ENCODE measurements around the gene TBXA2R.
"Not testable (repeated sequence)": the region's sequence is repeated elsewhere in the genome, so short reads cannot be mapped to it uniquely, and the experiment has no call there.

TBXA2R gene

GRCh38 chr19:3604227-3604986 lies 2.3 kb downstream of the TBXA2R start:
- DNase-seq, result no peak

DNA sequence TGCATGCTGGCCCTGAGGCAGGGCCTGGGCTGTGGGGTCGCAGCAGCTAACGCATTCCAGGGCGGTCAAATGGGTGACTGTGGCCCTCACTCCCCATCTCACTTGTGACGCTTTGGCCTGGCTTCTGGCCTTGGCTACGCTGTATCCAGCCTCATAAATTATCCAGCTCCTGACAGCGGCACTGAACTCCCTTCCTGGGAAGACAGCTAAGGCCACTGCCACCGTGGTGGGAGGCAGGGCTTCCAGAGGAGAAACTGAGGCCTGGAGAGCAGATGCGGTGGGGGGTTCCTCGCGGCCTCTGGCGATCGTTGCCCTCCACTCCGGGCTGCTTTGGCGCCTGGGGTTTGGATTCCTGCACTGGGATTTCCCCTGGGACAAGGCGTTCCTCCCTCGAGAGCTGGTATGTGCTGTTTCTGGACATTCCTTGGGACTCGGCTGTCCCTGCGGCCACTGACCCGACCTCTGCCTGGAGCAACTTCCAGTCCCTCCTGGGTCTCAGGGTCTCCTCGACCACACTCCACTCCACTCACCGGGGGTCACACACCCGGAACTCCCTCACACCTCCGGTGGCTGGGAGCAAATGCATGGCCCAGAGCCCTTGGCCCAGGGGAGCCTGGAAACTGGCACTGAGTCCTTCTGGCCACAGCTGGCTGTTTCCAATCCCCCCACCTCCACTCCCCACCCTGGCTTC lies 3.4 kb downstream of the TBXA2R start:
- no peak for DNase-seq

- no peak for DNase-seq
Measured at GRCh38 chr19:3601021-3601420, 5.7 kb downstream of the TBXA2R start.

- DNase-seq, result no peak
Measured at GRCh38 chr19:3599776-3600187, 6.9 kb downstream of the TBXA2R start.

- no peak for DNase-seq
Measured at GRCh38 chr19:3595521-3596061, 11.1 kb downstream of the TBXA2R start.

DNA sequence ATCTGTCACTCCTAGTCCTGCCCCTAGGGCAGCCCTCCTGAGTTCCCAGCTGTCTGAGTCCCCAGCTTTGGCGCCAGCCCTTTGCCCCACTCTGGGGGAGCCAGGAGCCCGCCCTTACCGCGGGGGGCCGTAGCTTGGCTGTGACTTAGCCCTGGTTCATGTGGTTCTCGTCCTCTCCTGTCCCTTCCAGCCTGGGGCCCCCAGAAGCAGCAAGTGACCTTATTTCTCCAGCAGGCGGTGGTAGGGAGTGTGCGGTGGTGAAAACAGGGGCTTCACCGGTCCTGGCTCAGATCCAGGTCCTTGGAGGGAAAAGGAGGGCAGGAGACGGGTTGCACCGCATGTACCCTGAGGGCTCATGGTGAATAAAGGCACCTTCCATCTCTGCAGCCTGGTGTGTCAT lies 13.5 kb downstream of the TBXA2R start:
- DNase-seq, result no peak

GRCh38 chr19:3591876-3592613 lies 14.6 kb downstream of the TBXA2R start:
- DNase-seq, result no peak

- DNase-seq, result no peak
Measured at GRCh38 chr19:3590991-3591659, 15.6 kb downstream of the TBXA2R start.

DNA sequence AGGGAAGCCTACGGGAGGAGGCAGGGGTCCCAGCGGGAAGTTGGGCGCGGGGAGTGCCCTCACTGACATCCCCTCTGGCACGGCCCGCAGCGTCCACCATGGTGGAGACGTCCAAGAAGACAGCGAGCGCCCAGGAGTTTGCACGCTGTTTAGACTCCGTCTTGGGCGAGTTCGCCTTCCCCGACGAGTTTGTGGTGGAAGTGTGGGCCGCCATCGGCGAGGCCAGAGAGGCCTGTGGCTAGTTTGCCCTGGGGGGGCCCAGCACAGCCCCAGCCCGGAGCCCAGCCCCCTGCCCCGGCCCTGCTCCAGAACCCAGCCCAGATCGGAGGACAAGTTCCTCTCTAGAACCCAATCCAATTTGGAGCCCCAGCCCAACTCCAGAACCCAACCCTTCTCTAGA lies 16.7 kb downstream of the TBXA2R start:
- DNase-seq, result no peak

DNA sequence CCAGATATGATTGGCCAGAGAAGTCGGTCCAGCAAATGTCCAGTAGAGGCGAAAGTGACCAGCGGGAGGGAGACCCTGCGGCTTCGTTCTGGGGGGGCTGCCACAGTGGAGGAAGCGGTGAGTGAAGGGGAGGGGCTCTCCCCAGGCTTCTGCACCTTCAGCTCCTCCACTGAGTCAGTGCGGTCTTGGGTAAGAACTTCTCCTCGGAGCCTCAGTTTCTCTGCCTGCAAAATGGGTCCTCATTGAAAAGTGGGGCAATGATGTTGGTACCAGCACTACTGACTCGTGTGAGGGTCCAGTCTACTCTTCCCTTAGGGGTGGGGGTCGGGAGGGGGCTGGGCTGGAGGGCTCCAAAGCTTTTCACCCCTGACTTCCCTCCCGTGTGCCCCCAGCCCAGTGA lies 17.2 kb downstream of the TBXA2R start:
- DNase-seq, result no peak

DNA sequence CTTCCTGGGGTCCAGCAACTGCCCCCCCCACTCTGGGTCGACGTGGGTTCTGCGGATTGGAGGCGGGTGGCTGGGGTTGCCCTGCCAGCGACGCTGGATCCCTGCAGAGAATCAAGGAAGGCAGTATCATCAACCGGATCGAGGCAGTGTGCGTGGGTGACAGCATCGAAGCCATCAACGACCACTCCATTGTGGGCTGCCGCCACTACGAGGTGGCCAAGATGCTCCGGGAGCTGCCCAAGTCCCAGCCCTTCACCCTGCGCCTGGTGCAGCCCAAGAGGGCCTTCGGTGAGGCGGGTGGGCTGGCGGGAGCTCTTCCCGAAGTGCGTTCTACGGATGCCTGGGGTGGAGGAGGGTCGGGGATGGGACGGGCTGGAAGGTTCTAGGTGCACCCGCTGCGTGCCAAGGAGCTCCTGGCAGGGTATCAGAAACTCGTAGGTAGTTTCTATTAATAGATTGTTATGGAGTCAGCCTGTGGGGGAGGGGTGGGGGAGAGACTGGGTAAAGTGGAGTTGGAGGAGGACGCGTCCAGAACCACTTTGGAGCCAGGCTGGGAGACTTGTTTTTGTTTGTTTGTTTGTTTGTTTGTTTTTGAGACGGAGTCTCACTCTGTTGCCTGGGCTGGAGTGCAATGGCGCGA lies 19.8 kb downstream of the TBXA2R start:
- no peak for DNase-seq

- DNase-seq, result no peak
Measured at GRCh38 chr19:3586127-3586626, 20.5 kb downstream of the TBXA2R start.

GRCh38 chr19:3585301-3586126 lies 21.2 kb downstream of the TBXA2R start, which contains the start of gene GIPC3:
GIPC3 (plus strand) TSS chr19:3585478; CDS start chr19:3585598, 120 bp downstream.
- DNase-seq, result no peak

DNA sequence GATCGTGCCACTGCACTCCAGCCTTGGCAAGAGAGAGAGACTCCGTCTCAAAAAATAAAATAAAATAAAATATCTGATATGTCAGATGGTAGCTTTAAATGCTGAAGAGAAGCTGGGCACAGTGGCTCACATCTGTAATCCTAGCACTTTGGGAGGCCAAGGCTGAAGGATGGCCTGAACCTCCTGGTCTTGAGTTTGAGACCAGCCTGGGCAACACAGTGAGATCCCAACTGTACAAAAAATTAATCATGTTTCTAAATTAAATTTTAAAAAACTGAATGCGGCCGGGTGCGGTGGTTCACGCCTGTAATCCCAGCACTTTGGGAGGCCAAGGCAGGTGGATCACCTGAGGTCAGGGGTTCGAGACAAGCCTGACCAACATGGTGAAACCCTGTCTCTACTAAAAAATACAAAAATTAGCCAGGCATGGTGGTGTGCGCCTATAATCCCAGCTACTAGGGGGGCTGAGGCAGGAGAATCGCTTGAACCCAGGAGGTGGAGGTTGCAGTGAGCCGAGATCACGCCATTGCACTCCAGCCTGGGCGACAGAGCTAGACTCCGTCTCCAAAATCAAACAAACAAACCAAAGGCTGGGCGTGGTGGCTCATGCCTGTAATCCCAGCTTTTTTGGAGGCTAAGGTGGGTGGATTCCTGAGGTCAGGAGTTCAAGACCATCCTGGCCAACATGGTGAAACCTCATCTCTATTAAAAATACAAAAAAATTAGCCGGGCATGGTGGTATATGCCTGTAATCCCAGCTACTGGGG lies 22.5 kb downstream of the TBXA2R start:
- not testable (repeated sequence) for DNase-seq

- not testable (repeated sequence) for DNase-seq
Measured at GRCh38 chr19:3581792-3582191, 24.9 kb downstream of the TBXA2R start.

DNA sequence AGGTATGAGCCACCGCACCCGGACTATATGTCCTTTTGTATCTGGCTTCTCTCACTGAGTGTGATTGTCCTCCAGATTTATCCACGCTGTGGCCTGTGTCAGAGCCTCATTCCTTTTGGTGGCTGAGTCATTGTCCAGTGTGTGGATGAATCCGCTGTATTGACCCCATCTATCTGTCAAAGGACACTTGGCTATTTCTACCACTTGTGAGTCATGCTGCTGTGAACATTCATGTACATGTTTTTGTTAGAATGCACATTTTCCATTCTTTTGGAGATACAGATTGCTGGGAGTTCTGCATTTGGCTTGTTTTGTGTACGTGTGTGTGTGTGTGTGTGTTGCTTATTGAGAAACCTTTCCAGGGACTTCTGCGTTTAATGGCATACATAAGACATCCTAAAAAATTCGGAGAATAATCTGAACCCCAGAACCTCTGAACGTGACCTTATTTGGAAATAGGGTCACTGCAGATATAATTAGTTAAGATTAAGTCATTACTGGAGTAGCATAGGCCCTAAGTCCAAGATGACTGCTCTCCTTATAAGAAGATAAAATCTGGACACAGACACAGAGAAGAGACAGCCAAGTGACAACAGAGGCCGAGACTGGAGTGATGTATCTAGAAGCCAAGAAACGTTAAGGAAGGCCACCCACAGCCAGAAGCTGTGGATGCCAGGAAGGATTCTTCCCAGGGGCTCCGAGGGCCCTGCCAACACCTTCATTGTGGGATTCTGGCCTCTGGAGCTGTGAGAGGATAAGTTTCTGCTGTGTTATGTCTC lies 26.3 kb downstream of the TBXA2R start:
- DNase-seq, result no peak

- DNase-seq, result no peak
Measured at GRCh38 chr19:3578390-3578789, 28.3 kb downstream of the TBXA2R start.

- no peak for DNase-seq
Measured at GRCh38 chr19:3577723-3578344, 28.8 kb downstream of the TBXA2R start.
